ENCODE results near the gene ADD1.
"Not testable (repeated sequence)": the region's sequence is repeated elsewhere in the genome, so short reads cannot be mapped to it uniquely, and the experiment has no call there.

Gene ADD1

GRCh38 chr4:2943364-2944090 is 99.9 kb downstream of the ADD1 start:
- no peak for TF ChIP-seq CTCF (IDR thresholded peaks at IDR 0.05; ENCODE audit: low read depth, low read length)
- Histone ChIP-seq H3K9me3 (no peaks in the 10 kb centered on the region), H3K4me3 (ENCODE audit: low read depth, low read length) (no peak overlapping the region), H3K36me3 (peaks cover 95% of the 10 kb centered on the region), H3K27me3 (no peaks in the 10 kb centered on the region), H3K4me1 (no peaks in the 10 kb centered on the region)
- no peak for DNase-seq

- H3K36me3 ChIP-seq, result peaks cover 95% of the 10 kb centered on the region
- no peak for DNase-seq
These were observed 100.4 kb downstream of the ADD1 start for GRCh38 chr4:2944091-2944482.

GRCh38 chr4:2944586-2945526 is 101.2 kb downstream of the ADD1 start:
- H3K36me3 ChIP-seq, result peaks cover 95% of the 10 kb centered on the region
- no peak overlapping the region for H3K4me3 ChIP-seq (ENCODE audit: low read depth, low read length)
- no peaks in the 10 kb centered on the region for H3K9me3 ChIP-seq
- H3K27me3 ChIP-seq, result no peaks in the 10 kb centered on the region
- H3K4me1 ChIP-seq, result no peaks in the 10 kb centered on the region
- no peak for DNase-seq
- TF ChIP-seq CTCF (IDR thresholded peaks at IDR 0.05; ENCODE audit: low read depth, low read length), result no peak

More at GRCh38 chr4:2944091-2944482, 100.4 kb downstream of the ADD1 start:
- H3K4me3 ChIP-seq (ENCODE audit: low read depth, low read length), result no peak overlapping the region
- no peaks in the 10 kb centered on the region for H3K9me3 ChIP-seq
- no peaks in the 10 kb centered on the region for H3K27me3 ChIP-seq
- TF ChIP-seq CTCF (IDR thresholded peaks at IDR 0.05; ENCODE audit: low read depth, low read length), result no peak
- H3K4me1 ChIP-seq, result no peaks in the 10 kb centered on the region

GRCh38 chr4:2945619-2946604 is 102.3 kb downstream of the ADD1 start:
- not testable (repeated sequence) for H3K9me3 ChIP-seq; DNase-seq; H3K27me3 ChIP-seq; H3K4me1 ChIP-seq; H3K4me3 ChIP-seq (ENCODE audit: low read depth, low read length)
- peaks cover 95% of the 10 kb centered on the region for H3K36me3 ChIP-seq

GRCh38 chr4:2946812-2947600 is 103.4 kb downstream of the ADD1 start:
- H3K9me3 ChIP-seq, result no peaks in the 10 kb centered on the region
- no peak for TF ChIP-seq CTCF (IDR thresholded peaks at IDR 0.05; ENCODE audit: low read depth, low read length)
- H3K4me1 ChIP-seq, result no peaks in the 10 kb centered on the region
- no peak overlapping the region for H3K4me3 ChIP-seq (ENCODE audit: low read depth, low read length)
- no peaks in the 10 kb centered on the region for H3K27me3 ChIP-seq
- DNase-seq, result no peak
- H3K36me3 ChIP-seq, result peaks cover 93% of the 10 kb centered on the region
